Bone marrow (tissue), 2 donors: ENCODE data around the gene PP2D1.
"Not testable (repeated sequence)": the region's sequence is repeated elsewhere in the genome, so short reads cannot be mapped to it uniquely, and the experiment has no call there.

Experiments used
- DNase-seq, 2 donors: peaks; one replicate each; lab custom pipeline; 2025; lab: John Stamatoyannopoulos, UW

PP2D1 gene

GRCh38 chr3:20039765-20040547 is 27.9 kb upstream of the PP2D1 start, which contains the start of gene KAT2B:
TSS of gene KAT2B (plus strand) at chr3:20040446. CDS start at chr3:20040478, 32 bp downstream.
- peak; percentile 52 to 73 for DNase-seq

- DNase-seq: no peak
Observed at GRCh38 chr3:20039466-20039764, 27.4 kb upstream of the PP2D1 start.

- DNase-seq: no peak
Observed at GRCh38 chr3:20038699-20039465, 26.8 kb upstream of the PP2D1 start.

- no peak for DNase-seq
Observed at GRCh38 chr3:20037255-20037996, 25.4 kb upstream of the PP2D1 start.

GRCh38 chr3:20035019-20035418 is 23.0 kb upstream of the PP2D1 start:
- no peak for DNase-seq

- not testable (repeated sequence) for DNase-seq
Observed at GRCh38 chr3:20031939-20032338, 19.9 kb upstream of the PP2D1 start.

GRCh38 chr3:20028905-20029331 is 16.9 kb upstream of the PP2D1 start:
- DNase-seq: no peak

GRCh38 chr3:20027136-20027535 is 15.1 kb upstream of the PP2D1 start:
- no peak for DNase-seq

GRCh38 chr3:20023623-20024405 is 11.8 kb upstream of the PP2D1 start:
- DNase-seq: no peak

GRCh38 chr3:20022954-20023622 is 11.0 kb upstream of the PP2D1 start:
- no peak for DNase-seq

- DNase-seq: not testable (repeated sequence)
Observed at GRCh38 chr3:20016076-20016475, 4.0 kb upstream of the PP2D1 start.

- no peak for DNase-seq
Observed at GRCh38 chr3:20015525-20015924, 3.5 kb upstream of the PP2D1 start.

- DNase-seq: no peak
Observed at GRCh38 chr3:20013396-20013795, 1.3 kb upstream of the PP2D1 start.

- DNase-seq: no peak
Observed at GRCh38 chr3:20008646-20009045, 3.4 kb downstream of the PP2D1 start.

- DNase-seq: no peak
Observed at GRCh38 chr3:20007960-20008359, 4.1 kb downstream of the PP2D1 start.

GRCh38 chr3:20001932-20002331 is 10.1 kb downstream of the PP2D1 start:
- no peak for DNase-seq

- no peak for DNase-seq
Observed at GRCh38 chr3:19997502-19997901, 14.6 kb downstream of the PP2D1 start.

GRCh38 chr3:19994796-19995195 is 17.3 kb downstream of the PP2D1 start:
- DNase-seq: no peak

- not testable (repeated sequence) for DNase-seq
Observed at GRCh38 chr3:19988904-19989303, 23.2 kb downstream of the PP2D1 start.

- no peak for DNase-seq
Observed at GRCh38 chr3:19972054-19972453, 40.0 kb downstream of the PP2D1 start.

- no peak for DNase-seq
Observed at GRCh38 chr3:19970327-19970726, 41.7 kb downstream of the PP2D1 start.
